Astrocyte (in vitro differentiated cells and primary cell): ENCODE data around the gene EPHB4. TPM values are rescaled to one million over a fixed set of nuclear protein-coding genes. Genes with fewer than 3 reads are reported as not detected.

Experiments used
- DNase-seq: peaks from one replicate; pipeline ENCODE4 v3.0.0-alpha.2; 2010; ENCODE audit warnings: low read depth
- FAIRE-seq: peaks from 2 replicates; lab custom pipeline; 2011; peaks lifted over from hg19 to GRCh38; lab: Jason Lieb, UNC
- H2AFZ ChIP-seq: 2 replicates; pipeline ENCODE4 v1.6.0; 2012; ENCODE audit warnings: low read depth, low read length, inconsistent platforms
- H3K27ac ChIP-seq: 2 replicates; pipeline ENCODE4 v1.5.1; 2011; ENCODE audit warnings: low read depth, low read length, inconsistent platforms
- H3K27me3 ChIP-seq: 2 replicates; pipeline ENCODE4 v1.6.0; 2011; ENCODE audit warnings: low read length, inconsistent platforms; ENCODE audit not compliant: insufficient read depth
- H3K36me3 ChIP-seq: 2 replicates; pipeline ENCODE4 v1.5.1; 2011; ENCODE audit warnings: low read length, inconsistent platforms; ENCODE audit not compliant: insufficient read depth
- H3K4me1 ChIP-seq: 2 replicates; pipeline ENCODE4 v1.5.1; 2011; ENCODE audit warnings: low read length, inconsistent platforms; ENCODE audit not compliant: insufficient read depth
- H3K4me2 ChIP-seq: 2 replicates; pipeline ENCODE4 v1.6.0; 2012; ENCODE audit warnings: low read length, inconsistent platforms
- H3K4me3 ChIP-seq: 2 replicates; pipeline ENCODE4 v1.5.1; 2011; ENCODE audit warnings: low read depth, mild to moderate bottlenecking, low read length, inconsistent platforms; ENCODE audit not compliant: insufficient read depth
- H3K79me2 ChIP-seq: 2 replicates; pipeline ENCODE4 v1.6.0; 2012; ENCODE audit warnings: mild to moderate bottlenecking, low read length, inconsistent platforms; ENCODE audit not compliant: insufficient read depth
- H3K9ac ChIP-seq: 2 replicates; pipeline ENCODE4 v1.6.0; 2012; ENCODE audit warnings: mild to moderate bottlenecking, low read length, inconsistent platforms
- H3K9me3 ChIP-seq: 2 replicates; pipeline ENCODE4 v1.5.1; 2012; ENCODE audit warnings: low read depth, mild to moderate bottlenecking, low read length, inconsistent platforms; ENCODE audit not compliant: insufficient read depth
- H4K20me1 ChIP-seq: 2 replicates; pipeline ENCODE4 v1.6.0; 2012; ENCODE audit warnings: low read length, inconsistent platforms; ENCODE audit not compliant: insufficient read depth
- H3K27ac Mint-ChIP-seq: one replicate; pipeline ENCODE4 v1.8.0; 2021; ENCODE audit warnings: mild to moderate bottlenecking, mixed read lengths; ENCODE audit not compliant: unreplicated experiment
- H3K27me3 Mint-ChIP-seq: one replicate; pipeline ENCODE4 v1.8.0; 2021; ENCODE audit warnings: low read depth, mixed read lengths; ENCODE audit not compliant: unreplicated experiment
- H3K36me3 Mint-ChIP-seq: one replicate; pipeline ENCODE4 v1.8.0; 2021; ENCODE audit warnings: low read depth, mixed read lengths; ENCODE audit not compliant: unreplicated experiment
- H3K4me1 Mint-ChIP-seq: one replicate; pipeline ENCODE4 v1.8.0; 2021; ENCODE audit warnings: low read depth, mixed read lengths; ENCODE audit not compliant: unreplicated experiment
- H3K4me3 Mint-ChIP-seq: one replicate; pipeline ENCODE4 v1.8.0; 2021; ENCODE audit warnings: mild to moderate bottlenecking, moderate library complexity, mixed read lengths; ENCODE audit not compliant: unreplicated experiment
- H3K9me3 Mint-ChIP-seq: one replicate; pipeline ENCODE4 v1.8.0; 2021; ENCODE audit warnings: mild to moderate bottlenecking, mixed read lengths; ENCODE audit not compliant: unreplicated experiment
- CTCF ChIP-seq: IDR thresholded peaks from 2 replicates; pipeline ENCODE4 v1.5.1; 2011; ENCODE audit warnings: low read depth, mild to moderate bottlenecking, inconsistent platforms, low read length, moderate library complexity; ENCODE audit not compliant: insufficient read depth
- EZH2 ChIP-seq: IDR thresholded peaks from 2 replicates; pipeline ENCODE4 v1.6.1; 2012; ENCODE audit warnings: mild to moderate bottlenecking, low read length, inconsistent platforms; ENCODE audit not compliant: insufficient read depth
- total RNA-seq: library from RNA; stranded (reverse); gene quantifications from 2 replicates; pipeline ENCODE4 v1.2.1, GENCODE V29; 2021

Gene EPHB4
- total RNA-seq, 1 donor from 2014 or later: 73.6 TPM

GRCh38 chr7:100865938-100866728 is 38.8 kb upstream of the EPHB4 start:
- Histone ChIP-seq H3K79me2 (peaks cover 44% of the 10 kb centered on the region), H3K27me3 (no peaks in the 10 kb centered on the region), H2AFZ (no peak overlapping the region), H4K20me1 (peaks cover 9% of the 10 kb centered on the region), H3K9me3 (no peaks in the 10 kb centered on the region), H3K9ac (peak overlapping the region; percentile 98), H3K4me3 (peak overlapping the region; percentile 85), H3K27ac (peak overlapping the region; percentile 95), H3K4me2 (peak overlapping the region; percentile 97), H3K36me3 (peaks cover 7% of the 10 kb centered on the region), H3K4me1 (peaks cover 36% of the 10 kb centered on the region)
- no peak for DNase-seq
- peaks cover 7% of the 10 kb centered on the region for H3K4me1 Mint-ChIP-seq
- FAIRE-seq: no peak
- no peaks in the 10 kb centered on the region for H3K9me3 Mint-ChIP-seq
- H3K27ac Mint-ChIP-seq: no peak overlapping the region
- H3K4me3 Mint-ChIP-seq: no peak overlapping the region
- H3K27me3 Mint-ChIP-seq: no peaks in the 10 kb centered on the region
- TF ChIP-seq CTCF (no peak), EZH2 (no peak)
- H3K36me3 Mint-ChIP-seq: peaks cover 20% of the 10 kb centered on the region

GRCh38 chr7:100865372-100865911 is 38.1 kb upstream of the EPHB4 start:
- peak overlapping the region; percentile 48 for H3K4me2 ChIP-seq
- no peaks in the 10 kb centered on the region for H3K9me3 ChIP-seq
- H3K4me3 ChIP-seq: no peak overlapping the region
- H3K9ac ChIP-seq: peak overlapping the region; percentile 29
- peaks cover 36% of the 10 kb centered on the region for H3K4me1 ChIP-seq
- Mint-ChIP-seq H3K36me3 (peaks cover 20% of the 10 kb centered on the region), H3K27me3 (no peaks in the 10 kb centered on the region), H3K4me1 (peaks cover 4% of the 10 kb centered on the region), H3K27ac (no peak overlapping the region), H3K4me3 (peak overlapping the region; percentile 40), H3K9me3 (no peaks in the 10 kb centered on the region)
- H3K27ac ChIP-seq: peak overlapping the region; percentile 60
- H4K20me1 ChIP-seq: peaks cover 4% of the 10 kb centered on the region
- H3K79me2 ChIP-seq: peaks cover 37% of the 10 kb centered on the region
- DNase-seq: peak; percentile 79
- H3K36me3 ChIP-seq: peaks cover 4% of the 10 kb centered on the region
- FAIRE-seq: no peak
- H2AFZ ChIP-seq: no peak overlapping the region
- H3K27me3 ChIP-seq: no peaks in the 10 kb centered on the region
- no peak for TF ChIP-seq CTCF
- no peak for TF ChIP-seq EZH2
